GM10847 (cell line): ENCODE results near the gene TSPOAP1.

ENCODE experiments used
- POLR2A ChIP-seq: IDR thresholded peaks from 2 replicates; pipeline ENCODE4 v1.6.1; 2011; ENCODE audit not compliant: insufficient read length; ENCODE audit errors: extremely low read depth

Gene TSPOAP1

DNA sequence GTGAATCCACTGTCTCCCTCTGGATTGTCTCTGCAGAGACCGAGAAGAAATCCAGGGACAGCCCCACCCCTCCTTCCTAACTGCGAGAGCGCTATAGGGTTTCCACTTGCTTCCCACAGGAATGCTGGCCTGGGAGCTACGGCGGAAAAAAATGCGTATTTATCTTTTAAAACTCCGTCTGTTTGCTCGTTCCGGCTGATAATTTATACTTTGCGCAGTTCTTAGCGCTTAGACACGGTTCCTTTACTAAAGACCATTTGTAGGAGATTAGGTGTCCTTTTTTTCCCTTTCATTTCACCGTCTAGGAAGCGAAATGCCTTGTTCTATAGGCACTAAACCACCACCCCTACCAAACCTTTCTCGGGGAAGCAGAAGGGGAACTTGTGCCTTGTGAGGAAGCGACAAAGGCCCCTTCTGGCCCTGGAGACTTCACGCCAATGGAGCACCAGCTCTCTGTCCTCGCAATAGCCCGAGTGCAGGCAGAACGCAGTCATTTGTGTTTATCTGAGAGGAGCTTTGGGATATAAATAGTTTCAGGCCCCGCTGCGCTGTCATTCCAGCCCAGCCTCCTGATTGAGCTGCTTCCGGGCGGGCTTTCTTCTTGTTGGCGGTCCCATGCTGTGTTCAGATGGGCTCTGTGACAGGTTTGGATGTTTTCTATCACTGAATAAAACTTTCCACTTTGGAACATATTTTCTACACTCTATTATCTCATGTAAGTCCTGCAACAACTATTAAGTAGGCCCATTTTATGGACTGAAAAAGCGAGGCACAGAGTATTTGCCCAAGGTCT, 24.2 kb upstream of the TSPOAP1 start:
- no peak for TF ChIP-seq POLR2A

- peak; percentile 91 for TF ChIP-seq POLR2A
Measured at GRCh38 chr17:58351831-58352595, 23.4 kb upstream of the TSPOAP1 start, which contains the start of gene SUPT4H1. TSS of gene SUPT4H1 (minus strand) at chr17:58352201. CDS start at chr17:58352135, 66 bp downstream.

- TF ChIP-seq POLR2A: no peak
Measured at GRCh38 chr17:58351182-58351581, 22.6 kb upstream of the TSPOAP1 start.

DNA sequence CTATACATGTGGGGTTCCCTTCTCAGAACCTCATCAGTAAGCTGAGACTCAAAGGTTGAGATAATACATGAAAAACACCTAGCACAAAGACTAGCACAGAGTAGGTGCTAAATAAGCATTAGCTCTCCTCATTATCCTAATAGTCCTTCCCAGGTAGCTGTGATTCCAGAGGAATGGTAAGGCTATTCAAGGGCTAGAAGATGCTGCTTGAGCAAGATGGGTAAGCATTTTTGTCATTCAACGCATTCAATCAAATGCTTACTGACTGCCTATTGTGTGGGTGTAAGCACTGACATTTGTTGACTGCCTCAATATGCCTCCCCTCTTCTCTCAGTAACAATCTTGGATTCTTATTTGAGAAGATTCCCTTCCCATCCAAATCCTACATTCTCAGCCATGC, 19.4 kb upstream of the TSPOAP1 start:
- TF ChIP-seq POLR2A: no peak

- TF ChIP-seq POLR2A: no peak
Measured at GRCh38 chr17:58345500-58345899, 16.9 kb upstream of the TSPOAP1 start.

GRCh38 chr17:58344791-58345157, 16.2 kb upstream of the TSPOAP1 start:
- no peak for TF ChIP-seq POLR2A

DNA sequence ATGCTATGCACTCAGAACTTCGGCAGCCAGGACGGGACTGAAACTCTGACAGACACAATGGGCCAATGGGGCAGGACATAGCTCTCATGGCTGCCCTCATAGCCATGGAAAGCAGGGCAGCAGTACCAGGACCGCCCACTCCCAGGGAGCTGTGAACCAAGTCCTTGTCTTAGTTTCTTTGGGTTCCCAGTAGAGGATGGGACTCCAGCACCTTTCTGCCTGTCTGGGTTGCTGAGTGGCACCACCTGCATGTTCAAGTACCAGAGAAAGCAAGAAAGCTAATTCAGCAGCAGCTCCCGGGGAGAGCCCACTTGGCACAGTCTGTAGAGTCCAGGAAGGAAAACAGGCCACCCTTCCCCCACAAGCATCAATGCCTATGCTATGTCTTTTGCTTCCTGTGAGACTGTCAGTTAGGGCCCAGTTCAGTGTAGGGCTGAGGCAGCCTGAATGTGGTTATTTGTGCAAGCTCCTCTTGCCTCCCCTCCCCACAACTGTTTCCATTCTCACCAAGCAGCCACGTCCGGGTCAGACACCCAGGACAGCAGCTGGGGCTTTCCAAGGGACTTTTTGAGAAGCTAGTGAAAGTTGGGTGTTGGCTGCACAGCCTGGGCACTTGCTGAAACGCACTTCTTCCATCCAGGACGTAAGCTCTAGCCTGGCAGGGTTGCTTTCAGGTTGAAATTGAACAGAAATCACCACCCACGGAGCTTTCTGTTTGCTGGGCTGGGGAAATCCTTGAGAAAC, 15.6 kb upstream of the TSPOAP1 start:
- TF ChIP-seq POLR2A: peak; percentile 71

DNA sequence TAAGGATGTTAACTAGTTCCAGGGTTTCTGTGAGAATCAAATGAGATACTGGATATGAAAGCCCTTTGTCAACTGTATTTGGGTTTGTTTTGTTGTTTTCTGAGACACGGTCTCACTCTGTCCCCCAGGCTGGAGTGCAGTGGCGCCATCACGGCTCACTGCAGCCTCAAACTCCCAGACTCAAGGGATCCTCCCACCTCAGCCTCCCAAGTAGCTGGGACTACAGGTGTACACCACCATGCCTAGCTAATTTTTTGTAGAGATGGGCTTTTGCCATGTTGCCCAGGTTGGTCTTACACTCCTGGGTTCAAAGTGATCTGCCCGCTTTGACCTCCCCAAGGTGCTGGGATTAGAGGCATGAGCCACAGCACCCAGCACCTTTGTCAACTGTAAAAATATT, 14.5 kb upstream of the TSPOAP1 start:
- TF ChIP-seq POLR2A: no peak

DNA sequence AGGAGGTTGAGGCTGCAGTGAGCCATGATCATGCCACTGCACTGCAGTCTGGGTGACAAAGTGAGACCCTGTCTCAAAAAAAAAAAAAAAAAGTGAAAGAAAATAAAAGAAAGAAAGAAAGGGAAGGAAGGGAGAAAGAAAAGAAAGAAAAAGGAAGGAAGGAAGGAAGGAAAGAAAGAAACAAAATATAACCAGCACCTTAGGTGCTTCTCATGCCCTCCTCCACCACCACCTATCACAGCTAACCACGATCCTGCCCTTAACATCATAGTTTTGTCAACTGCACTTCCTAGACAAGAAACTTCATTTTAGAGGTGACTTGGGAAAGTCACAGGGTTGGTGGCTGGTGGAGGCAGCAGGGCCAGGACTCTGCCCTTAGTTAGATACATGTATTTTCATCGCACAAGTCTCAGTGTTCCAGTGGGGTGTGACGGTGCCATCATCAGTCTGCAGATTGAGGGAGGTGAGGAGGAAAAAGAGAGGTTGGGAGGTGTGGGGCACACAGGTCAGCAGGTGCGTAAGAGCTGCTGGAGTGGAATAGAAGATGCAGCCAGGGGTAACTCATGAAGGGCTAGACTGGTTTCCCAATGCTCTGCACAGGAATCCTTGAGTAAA, 13.4 kb upstream of the TSPOAP1 start:
- TF ChIP-seq POLR2A: no peak

GRCh38 chr17:58340405-58340876, 11.8 kb upstream of the TSPOAP1 start:
- no peak for TF ChIP-seq POLR2A

- no peak for TF ChIP-seq POLR2A
Measured at GRCh38 chr17:58339755-58340404, 11.3 kb upstream of the TSPOAP1 start.

DNA sequence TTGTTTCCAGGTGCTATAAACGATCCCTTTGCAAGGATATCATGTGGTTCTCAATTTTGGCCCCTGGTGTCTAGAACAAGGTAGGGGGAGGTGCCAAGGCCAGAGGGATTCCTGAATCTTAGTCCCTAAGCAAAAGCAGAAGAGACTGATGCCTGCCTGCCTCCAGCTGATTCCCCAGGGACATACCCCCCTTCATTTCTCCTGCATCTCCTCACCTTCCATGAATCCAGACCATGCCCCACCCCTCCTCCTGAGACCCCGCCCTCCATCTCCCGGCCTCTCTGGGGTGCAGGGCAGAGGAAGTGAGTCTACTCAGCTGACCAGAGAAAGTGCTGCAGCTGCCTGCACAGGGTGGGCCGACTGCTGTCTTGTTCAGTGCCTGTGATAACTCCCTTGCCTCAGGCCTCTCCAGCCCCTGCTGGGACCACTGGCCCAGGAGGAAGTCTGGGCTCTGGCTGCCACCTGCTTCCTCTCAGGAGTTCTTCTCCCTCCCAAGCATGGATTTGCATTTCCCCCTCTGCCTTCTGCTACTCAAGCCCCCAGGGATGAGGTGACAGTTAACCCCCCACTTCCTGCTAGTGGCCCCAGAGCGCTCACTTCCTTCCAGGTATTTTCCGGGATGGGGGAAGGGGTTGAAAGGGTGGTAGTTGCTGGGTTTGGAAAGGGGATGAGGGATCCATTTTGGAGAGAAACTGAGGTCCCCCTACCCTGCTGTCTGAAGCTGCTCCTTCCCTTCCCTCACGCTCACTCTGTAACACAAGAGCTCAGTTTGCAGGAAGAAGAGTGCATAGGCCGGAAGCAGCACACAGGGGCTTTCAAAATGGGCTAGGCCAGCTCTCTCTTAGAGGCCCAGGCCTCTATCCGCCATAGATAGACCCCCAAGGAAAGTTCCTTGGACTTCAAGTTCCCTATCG, 10.5 kb upstream of the TSPOAP1 start:
- no peak for TF ChIP-seq POLR2A

GRCh38 chr17:58338454-58338840, 9.9 kb upstream of the TSPOAP1 start:
- no peak for TF ChIP-seq POLR2A
